ENCODE results near the gene DOCK8.
"Not testable (repeated sequence)": the region's sequence is repeated elsewhere in the genome, so short reads cannot be mapped to it uniquely, and the experiment has no call there.

DOCK8 gene

DNA sequence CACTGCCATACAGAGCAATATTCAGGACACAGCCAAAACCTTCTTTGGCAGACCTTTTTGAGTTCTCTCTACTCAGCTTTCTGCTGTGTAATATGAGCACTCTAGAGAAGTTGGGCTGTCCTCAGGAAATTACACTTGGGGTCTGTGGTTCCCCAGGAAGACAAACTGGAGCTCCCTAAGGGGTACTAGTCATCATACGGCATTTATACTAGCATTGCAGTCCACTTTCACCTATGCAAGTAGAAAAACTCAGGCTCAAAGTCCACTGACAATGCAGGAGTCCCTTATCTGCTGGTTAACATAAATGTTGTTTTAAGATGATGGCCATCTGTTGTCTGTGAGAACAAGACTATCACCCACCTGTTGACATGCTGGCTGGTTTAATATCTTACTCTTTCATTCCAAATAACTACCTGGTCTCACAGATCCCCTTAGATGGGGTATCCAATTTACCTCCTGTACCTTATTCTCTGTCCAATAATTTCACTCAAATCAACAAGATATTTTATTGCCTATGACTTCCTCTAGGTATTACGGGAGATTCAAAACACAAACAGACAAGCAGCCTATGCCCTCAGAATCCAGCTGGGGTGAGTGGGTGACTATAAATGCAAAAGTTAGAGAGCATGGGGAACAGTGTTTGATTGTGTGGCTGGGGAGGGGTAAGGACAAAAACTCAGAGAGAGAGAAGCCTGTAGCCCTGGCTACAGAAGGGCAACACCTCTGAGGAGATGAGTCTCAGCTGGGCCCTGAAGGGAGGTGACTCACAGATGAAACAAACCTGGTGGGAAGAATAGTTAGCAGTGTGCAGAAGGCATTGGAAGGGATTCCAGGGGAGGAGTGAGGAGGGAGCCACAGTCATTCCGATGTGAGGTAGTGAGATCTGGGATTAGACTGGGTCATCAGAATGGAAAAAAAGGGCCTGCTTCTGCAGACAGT is 10.2 kb downstream of the DOCK8 start:
- DNase-seq (ENCODE audit: low spot score) = no peak

DNA sequence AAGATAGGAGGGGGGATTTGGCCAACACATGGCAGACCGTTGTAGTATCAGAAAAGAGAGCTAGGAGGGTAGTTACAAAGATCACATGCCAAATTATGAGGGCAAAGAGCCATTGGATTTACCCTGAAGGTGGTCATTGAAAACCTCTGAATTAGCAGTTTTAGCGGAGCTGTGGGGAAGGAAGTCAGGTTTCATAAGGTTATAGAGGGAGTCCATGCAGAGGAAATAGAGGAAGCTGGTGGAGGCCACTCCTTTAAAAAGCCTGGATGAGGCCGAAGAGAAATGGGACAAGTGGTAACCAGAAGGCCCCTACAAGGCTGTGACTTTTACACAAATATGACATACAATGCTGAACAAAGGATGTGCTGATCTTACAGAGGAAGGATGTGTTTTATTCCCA is 13.2 kb downstream of the DOCK8 start:
- no peak for DNase-seq (ENCODE audit: low spot score)

DNA sequence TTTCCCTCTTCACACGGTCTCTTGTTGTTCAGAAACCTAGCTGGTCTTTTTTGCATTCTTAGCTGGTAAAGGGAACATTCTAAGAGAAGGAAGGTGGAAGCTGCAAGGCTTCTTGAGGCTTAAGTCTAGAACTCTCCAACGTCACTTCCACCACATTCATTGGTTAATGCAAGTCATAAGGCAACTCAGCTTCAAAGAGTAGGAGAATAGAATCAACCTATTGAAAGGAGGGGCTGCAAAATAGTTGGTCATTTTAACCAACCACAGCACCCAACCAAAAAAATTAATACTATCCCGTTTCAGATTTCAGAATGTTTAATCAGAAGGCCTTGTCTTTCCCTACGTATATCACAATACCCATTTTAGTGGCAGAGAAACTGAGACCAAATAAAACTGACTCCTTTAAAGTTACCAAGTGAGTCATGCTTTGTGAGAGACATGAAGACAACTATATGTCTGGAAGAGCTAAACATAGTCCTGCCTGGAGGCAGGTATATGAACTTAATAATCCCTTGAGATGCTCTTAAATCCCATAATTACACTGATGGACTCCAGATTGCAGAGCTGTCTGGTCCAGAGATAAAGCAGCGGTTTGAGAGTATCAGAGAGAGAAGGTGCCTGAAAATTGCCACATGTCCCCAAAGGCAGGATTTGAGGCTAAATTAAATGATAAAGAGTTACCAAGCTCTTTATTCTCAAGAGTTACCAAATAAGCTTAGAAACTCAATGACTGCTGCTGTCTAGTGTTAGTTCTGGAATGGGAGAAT is 14.4 kb downstream of the DOCK8 start:
- DNase-seq (ENCODE audit: low spot score) = no peak

DNA sequence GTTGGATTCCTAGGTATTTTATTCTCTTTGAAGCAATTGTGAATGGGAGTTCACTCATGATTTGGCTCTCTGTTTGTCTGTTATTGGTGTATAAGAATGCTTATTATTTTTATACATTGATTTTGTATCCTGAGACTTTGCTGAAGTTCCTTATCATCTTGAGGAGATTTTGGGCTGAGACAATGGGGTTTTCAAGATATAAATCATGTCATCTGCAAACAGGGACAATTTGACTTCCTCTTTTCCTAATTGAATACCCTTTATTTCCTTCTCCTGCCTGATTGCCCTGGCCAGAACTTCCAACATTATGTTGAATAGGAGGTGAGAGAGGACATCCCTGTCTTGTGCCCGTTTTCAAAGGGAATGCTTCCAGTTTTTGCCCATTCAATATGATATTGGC is 17.0 kb downstream of the DOCK8 start:
- DNase-seq (ENCODE audit: low spot score) = not testable (repeated sequence)

DNA sequence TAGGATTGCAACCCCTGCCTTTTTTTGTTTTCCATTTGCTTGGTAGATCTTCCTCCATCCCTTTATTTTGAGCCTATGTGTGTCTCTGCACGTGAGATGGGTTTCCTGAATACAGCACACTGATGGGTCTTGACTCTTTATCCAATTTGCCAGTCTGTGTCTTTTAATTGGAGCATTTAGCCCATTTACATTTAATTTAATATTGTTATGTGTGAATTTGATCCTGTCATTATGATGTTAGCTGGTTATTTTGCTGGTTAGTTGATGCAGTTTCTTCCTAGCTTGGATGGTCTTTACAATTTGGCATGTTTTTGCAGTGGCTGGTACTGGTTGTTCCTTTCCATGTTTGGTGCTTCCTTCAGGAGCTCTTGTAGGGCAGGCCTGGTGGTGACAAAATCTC is 19.0 kb downstream of the DOCK8 start:
- DNase-seq (ENCODE audit: low spot score) = not testable (repeated sequence)

DNA sequence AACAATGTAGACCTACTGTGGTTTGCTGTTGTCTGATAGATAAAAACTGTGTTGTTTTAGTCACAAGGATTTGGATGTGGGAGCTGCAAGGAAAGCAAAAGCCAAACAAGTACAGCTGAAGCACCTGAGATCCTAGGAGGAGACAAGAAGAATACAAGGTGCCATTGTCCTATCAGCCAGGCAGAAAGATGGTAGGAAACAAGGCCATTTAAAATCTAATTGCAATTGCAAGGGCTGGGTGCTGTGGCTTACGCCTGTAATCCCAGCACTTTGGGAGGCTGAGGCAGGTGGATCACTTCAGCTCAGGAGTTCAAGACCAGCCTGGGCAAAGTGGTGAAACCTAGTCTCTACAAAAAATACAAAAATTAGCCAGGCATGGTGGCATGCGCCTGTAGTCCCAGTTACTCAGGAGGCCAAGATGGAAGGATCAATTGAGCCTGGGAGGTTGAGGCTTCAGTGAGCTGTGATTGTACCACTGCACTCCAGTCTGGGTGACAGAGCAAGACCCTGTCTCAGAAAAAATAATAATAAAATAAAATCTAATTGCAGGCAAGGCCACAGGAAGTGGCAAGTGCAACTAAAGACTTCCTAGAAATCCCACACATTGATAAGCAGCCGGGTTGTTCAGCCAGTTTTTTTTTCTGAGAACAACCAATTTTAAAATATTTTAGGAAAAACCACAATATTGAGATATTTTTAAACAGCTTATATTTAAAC is 22.6 kb downstream of the DOCK8 start:
- no peak for DNase-seq (ENCODE audit: low spot score)

DNA sequence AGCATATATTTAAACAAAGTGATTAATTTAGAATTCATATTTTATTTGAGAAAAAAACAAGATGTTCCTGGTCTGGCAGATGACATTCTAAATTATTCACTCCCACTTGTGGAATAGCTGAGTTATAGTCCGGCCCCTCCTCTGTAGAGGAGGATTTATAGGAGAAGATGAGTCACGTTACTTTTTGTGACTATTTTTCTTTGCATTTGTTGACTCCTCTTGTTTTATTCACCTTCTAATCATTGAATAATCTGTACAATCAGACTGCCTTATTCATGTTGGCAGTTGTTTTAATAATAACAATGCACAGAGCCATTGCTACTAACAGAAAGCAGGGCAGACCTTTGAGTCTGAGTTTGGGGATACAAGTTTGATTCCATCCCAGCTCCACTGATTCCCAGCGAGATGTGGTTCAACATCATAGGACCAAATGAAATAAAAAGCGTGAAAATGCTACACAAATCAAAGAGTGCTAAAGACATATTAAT is 23.2 kb downstream of the DOCK8 start:
- no peak for DNase-seq (ENCODE audit: low spot score)

DNA sequence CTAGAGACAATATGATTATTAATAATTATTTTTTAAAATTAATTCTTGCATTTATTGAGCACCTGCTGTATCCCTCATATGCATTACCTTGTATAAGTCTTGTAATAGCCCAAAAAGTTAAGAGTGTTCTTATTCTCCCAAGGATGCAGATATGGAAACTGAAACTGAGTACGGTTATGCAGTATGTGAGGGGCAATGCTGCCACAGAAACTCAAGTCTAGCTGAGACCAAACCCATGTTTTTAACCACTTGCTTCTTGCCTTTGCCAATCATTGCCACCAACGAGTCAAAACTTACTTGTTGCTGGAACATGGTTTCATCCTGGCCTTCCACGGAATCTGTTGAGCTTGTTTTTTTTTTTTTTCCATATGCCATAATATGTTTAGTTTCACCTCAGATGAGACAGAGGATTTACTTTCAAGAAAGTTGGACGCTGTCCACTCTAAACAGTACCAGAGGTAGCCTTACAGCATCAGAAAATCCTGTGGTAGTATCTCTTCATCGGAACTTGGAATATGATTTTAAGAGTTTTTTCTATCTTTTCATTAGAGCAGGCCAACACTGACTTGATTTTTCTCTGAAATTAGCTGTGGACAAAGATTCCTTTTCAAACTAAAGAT is 27.9 kb downstream of the DOCK8 start:
- no peak for DNase-seq (ENCODE audit: low spot score)

DNA sequence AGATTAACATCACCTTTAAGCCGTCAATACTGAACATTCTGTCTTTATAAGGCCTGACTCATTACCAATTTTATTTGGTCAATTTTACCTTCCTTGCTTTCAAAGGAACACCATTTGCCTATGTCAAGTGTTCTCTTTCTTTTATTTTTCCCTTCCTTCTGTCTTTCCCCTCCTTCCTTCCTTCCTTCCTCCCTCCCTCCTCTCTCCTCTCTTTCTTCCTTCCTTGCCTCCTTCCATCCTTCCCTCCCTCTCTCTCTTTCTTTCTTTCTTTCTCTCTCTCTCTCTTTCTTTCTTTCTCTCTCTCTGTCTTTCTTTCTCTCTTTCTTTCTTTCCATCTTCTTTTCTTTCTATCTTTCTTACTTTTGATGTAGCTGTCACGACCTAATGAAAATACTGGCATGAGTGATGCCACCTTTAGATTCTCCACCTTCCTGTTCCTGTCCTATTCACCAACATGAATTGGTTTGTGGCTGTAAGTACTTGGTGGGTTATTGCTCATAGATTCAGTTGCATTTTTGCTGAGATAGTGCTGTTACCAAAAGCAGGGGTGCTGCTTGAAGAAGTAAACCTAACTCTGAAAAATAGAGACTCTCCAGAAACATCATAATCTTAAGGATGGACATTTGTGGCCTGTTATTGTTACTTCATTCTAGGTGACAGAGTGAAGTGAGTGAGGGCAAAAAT is 33.8 kb downstream of the DOCK8 start:
- no peak for DNase-seq (ENCODE audit: low spot score)

DNA sequence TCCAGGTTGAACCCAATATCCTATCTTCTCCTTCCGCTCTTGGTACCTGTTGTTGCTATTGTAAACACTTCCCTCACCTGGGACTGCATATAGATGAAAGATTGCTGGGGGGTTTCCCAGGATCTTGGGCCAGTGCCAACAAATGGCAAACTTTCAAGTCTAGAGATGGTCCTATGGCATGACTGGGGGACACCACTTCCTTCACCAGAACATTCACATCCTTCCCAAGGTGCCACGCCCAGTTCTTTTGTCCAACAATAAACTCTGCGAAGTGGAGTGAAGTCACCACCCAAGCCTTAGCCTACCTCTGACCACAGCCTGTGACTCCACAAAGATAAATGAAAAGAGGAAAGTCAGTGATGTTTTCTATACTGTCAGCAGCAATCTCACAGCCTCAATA is 34.4 kb downstream of the DOCK8 start:
- no peak for DNase-seq (ENCODE audit: low spot score)

DNA sequence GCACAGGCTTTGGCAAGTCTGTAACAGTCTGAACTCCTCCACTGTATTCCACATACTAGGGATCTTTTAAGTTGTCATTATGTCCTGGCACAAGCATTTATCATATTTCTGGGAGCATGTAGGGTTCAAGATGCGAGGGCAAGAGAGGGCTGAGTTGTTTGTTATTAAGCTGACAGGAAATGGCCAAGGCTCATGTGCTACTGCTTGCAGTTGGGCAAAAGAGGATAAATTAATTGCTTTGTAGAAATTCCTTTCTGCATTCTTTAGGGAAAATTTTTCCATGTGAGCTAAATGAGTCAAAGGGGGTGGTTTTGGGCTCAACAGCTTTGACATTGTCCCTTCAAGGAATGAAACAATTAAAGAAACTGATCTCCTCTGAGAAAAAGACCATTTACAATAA is 35.4 kb downstream of the DOCK8 start:
- DNase-seq (ENCODE audit: low spot score) = no peak

DNA sequence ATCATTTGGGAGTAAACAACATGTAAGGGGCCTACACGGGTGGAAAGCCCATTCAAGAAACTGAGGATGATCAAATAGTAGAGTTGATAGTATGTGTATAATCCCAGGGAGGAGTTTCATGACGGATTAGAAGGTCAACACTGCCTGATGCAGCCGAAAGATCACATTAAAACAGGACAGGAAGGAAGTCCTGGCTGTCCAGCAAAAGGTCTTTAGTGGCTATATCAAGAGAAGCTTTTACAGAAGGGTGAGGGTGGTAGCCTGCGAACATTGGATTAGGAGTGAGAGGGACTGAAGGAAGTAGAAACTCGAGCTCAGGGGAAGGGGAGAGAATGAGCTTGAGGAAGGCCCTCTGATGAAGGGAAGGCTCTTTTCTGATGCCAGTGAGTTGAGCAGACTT is 36.0 kb downstream of the DOCK8 start:
- no peak for DNase-seq (ENCODE audit: low spot score)

DNA sequence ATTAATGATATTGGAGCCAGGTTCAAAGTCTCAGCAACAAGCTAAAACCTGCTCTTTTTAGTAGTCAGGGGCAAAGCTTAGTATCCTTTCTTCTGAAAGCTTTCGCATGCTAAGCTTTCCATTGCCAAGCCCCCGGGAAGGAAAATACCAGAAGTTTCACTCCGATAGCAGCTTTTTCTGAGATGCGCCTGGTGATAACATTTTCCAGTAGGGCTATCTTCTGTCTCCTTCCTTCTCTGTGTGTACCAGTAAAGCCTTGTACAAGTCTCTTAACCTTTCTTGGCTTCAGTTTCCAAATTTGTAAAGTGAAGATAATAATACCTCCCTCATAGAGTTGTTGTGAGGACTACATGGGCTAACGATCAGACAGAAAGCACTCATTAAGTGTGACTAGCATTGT is 36.7 kb downstream of the DOCK8 start:
- DNase-seq (ENCODE audit: low spot score) = no peak

DNA sequence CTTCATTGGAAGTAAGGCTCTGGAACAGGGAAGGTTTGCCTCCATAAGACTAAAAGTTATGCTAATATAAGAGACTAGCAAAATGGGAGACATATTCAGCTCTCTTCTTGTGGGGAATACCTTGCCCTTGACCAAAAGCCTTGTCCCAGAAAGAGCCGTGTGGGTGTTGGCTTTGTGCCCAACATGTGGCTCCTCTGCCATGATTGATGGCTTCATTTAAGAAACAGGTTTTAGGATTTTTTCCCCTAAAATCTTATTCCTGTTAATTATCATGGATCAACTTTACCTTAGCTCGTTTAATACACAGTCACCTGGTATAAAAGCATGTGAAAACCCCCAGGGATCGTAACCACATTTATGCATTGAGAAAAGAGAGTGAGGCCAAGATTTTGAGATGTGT is 38.9 kb downstream of the DOCK8 start:
- no peak for DNase-seq (ENCODE audit: low spot score)

DNA sequence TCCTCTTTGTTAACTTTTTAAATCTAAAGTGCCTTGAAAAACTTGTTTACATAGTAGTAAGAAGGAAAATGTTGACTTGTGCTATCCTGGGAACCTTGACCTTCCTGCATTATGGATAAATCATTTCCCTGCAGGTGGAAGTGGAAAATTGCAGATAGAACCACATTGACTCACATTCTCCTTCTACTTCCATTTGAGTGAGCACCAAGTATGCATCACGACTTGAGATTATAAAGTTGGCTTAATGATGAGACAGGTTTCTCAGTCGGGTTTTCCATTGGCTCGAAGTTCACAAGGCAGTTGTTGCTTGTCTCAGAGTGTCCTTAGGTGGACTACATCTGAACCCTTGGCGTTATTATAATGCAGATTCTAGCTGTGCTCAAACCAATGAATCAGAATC is 39.9 kb downstream of the DOCK8 start:
- DNase-seq (ENCODE audit: low spot score) = peak; percentile 15

DNA sequence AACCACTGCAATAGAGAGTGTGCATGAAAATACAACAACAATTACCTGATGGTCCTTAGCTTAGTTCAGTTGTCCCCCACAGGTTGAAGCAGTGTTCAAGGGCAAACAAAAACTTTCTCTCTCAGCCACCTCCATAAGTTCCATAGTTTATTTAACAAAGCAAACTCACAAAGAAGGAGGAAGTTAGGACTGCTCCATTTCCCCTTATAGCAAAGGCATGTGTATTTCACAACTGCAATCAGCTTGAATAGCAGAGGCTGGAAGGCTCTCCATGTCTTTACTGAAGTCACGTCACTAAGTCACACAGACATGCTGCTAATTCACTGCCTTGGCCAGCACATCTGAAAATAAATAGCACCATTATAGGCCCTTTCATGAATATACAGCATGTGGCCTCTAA is 43.3 kb downstream of the DOCK8 start:
- no peak for DNase-seq (ENCODE audit: low spot score)

DNA sequence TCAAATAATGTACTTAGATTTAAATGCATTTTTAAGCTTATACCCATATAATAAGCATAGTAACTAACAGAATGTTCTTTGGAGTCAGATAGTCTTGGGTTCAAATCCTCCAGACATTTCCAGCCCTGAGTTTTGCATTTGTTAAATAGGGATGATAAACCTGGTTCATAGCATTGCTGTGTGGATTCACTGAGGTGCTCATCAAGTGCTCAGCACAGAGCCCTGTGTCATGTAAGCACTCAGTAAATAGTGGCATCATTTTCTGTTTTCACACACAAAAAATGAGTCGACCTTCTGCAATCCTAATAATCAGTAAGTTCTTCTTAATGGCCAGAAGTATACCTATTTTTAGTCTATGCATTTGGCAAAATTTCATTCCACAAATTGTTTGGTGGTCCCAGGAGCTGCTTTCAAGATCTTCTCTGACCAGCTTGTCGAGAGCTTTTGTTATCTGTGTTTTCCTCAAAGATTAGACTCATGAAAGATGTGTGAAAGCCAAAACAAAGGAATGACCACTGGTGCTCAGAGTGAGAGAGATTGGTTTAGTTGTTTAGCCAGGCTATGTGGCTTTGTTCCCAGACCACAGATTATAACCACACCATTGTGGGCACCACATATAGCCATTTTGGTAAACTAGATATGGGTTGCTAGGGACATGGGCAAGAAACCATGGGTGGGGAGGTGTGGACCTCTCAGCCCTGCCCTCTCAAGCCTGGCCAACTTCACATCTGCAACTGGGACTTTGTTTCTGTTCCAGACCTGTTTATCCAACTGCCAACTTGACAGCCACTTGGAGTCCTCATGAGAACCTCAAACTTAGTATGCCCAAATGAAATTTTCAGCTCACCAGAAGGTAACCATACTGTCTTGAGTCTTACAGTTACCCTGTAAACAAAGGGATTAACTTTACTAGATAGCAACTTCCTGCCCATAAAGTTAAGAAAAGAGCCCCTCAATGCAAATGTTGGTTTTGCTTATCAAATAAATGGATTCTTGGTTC is 45.0 kb downstream of the DOCK8 start:
- no peak for DNase-seq (ENCODE audit: low spot score)

DNA sequence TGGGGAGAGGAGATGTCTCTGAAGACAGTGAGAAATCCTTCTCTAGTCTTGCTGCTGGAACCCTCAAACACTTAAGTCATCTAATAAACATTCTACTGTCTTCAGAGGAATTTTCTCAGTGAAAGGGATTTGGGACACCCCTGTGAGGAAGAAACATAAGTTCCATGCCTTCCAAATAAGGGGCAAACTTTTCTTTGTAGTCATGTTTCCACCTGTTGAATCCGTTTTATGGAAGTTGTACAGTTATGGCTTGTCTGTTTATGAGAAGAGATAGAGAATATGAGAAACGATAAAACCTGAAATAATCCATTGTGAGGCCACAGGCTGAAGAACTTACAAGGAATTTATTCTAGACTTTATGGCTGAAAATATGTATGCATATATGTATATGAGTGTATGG is 49.6 kb downstream of the DOCK8 start:
- DNase-seq (ENCODE audit: low spot score) = no peak

DNA sequence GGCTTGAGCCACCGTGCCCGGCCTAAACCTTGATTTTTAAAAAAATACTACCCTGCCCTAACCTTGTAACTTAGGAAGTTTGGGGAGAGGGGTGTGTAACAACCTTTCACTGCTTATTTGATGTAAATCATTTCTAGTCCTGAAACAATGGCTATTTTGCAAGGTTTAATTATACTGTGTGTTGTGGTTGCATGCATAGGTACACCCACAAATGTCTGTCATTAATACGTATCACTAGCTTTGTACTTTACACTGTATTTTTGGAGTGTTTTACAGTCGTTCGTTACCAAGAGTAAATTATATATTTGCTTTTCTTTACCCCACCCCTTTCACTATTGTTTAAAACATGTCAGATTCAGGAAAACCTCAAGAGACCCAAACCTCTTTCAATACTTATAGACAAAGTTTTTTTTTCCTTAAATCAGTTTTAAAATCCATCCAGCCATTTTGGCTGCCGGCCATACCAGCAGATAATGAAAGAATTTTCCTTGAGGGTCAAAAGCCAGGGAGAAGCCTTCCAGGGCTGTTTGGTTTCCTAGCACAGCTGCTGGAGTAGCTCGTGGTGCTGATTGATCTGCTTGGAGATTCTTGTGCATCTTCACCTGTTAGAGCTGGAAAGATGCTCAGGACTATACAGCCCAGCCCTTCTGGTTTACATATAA is 50.7 kb downstream of the DOCK8 start:
- no peak for DNase-seq (ENCODE audit: low spot score)

DNA sequence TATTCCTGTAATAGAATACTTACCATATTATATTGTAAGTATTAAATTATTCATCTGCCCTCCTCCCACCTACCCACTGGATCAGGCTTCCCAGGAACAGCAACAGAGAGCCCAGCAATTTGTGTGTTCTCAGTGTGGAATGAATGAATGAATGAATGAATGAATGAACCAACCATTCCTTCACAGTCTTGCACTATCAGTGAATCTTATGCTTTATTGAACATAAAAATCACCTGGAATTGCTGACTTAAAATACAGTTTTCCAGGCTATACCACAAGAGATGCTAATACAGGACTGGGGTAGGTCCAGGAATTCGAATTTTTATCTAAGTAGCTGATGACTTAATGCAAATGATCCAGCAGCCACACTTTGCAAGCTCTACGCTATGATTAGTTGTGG is 51.6 kb downstream of the DOCK8 start:
- DNase-seq (ENCODE audit: low spot score) = no peak

Measured in iPS-NIHi11 (cell line).